Activated CD8-positive, alpha-beta memory T cell treated with anti-CD3 and anti-CD28 coated beads, Interleukin-2, amount 10 ng/mL, durations not matched to agents 7 days and 5 days (primary cell): ENCODE results near the gene UFC1. TPM values are rescaled to one million over a fixed set of nuclear protein-coding genes. Genes with fewer than 3 reads are reported as not detected.

Experiments used
- ATAC-seq: fragments of 150-1000 bp; cut with Tn5 transposase; one replicate; pipeline ENCODE4 v1.10.0; 2021; ENCODE audit warnings: moderate library complexity
- CTCF ChIA-PET: fragments of 350-600 bp; sonication (Branson Sonifier 250); formaldehyde crosslinking; loops from one replicate; lab custom pipeline; 2021; ENCODE audit warnings: antibody characterized with exemption; lab: Charles Lee
- DNase-seq: peaks from one replicate; pipeline ENCODE4 v3.0.0-alpha.2; 2020
- H3K27ac Mint-ChIP-seq: one replicate; pipeline ENCODE4 v1.8.0; 2021; ENCODE audit warnings: mild to moderate bottlenecking, mixed read lengths
- H3K27me3 Mint-ChIP-seq: one replicate; pipeline ENCODE4 v1.8.0; 2021; ENCODE audit warnings: mixed read lengths
- H3K36me3 Mint-ChIP-seq: one replicate; pipeline ENCODE4 v1.8.0; 2021; ENCODE audit warnings: mild to moderate bottlenecking, mixed read lengths
- H3K4me1 Mint-ChIP-seq: one replicate; pipeline ENCODE4 v1.8.0; 2021; ENCODE audit warnings: mixed read lengths
- H3K4me3 Mint-ChIP-seq: one replicate; pipeline ENCODE4 v1.8.0; 2021; ENCODE audit warnings: mild to moderate bottlenecking, moderate library complexity, mixed read lengths
- H3K9me3 Mint-ChIP-seq: one replicate; pipeline ENCODE4 v1.8.0; 2022; ENCODE audit warnings: low read depth, mixed read lengths
- total RNA-seq, 2 experiments: library from RNA; stranded (reverse); gene quantifications; one replicate each; pipeline ENCODE4 v1.2.3, GENCODE V29; 2021

The UFC1 gene
- total RNA-seq, 2 experiments from 2014 or later: 90.7 to 98.4 TPM

GRCh38 chr1:161145832-161146231 is 7.9 kb upstream of the UFC1 start:
- H3K4me1 Mint-ChIP-seq: no peaks in the 10 kb centered on the region
- H3K27ac Mint-ChIP-seq: no peak overlapping the region
- H3K9me3 Mint-ChIP-seq: no peaks in the 10 kb centered on the region
- CTCF ChIA-PET: interaction anchor here (1.2 to 1.7 kb wide), 2 partner anchors 13 to 148 kb away, joined by 3 to 4 read pairs; no protein-coding TSS in a partner anchor
- no peaks in the 10 kb centered on the region for H3K27me3 Mint-ChIP-seq
- H3K4me3 Mint-ChIP-seq: no peak overlapping the region
- no peaks in the 10 kb centered on the region for H3K36me3 Mint-ChIP-seq
- no peak for ATAC-seq
- DNase-seq: no peak

DNA sequence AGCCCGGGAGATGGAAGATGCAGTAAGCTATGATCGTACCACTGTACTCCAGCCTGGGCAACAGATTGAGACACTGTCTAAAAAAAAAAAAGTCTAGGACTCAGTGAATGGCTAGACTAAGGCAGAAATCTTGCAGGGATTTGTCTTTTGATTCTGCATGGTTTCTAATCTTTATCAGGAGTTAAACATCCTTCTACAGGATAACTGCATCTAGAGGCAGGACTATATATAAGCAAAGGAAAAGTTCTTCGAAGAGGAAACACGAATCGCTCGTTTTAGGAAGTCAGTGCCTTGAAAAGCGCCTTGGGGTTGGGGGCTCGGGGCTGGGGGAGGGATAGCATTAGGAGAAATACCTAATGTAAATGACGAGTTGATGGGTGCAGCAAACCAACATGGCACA is 602 bp upstream of the UFC1 start:
- Mint-ChIP-seq H3K27ac (peak overlapping the region; percentile 100), H3K4me3 (peak overlapping the region; percentile 99)

DNA sequence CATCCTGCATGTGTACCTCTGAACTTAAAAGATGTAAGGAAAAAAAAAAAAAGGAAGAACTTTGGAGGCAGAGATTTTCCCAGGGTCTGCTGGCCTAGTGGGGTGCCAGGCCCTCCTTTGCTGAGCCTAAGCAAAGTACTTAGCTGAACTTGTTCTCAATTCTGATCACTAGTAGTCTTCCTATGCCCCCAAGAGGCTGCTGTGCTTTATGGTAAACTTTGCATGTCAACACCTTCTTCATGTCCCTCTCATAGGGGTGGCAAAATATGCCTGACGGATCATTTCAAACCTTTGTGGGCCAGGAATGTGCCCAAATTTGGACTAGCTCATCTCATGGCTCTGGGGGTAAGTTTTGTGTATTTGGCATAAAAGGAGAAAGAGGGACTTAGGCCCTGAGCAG is 4.1 kb downstream of the UFC1 start:
- Mint-ChIP-seq H3K36me3 (peaks cover 24% of the 10 kb centered on the region), H3K27me3 (no peaks in the 10 kb centered on the region), H3K4me3 (no peak overlapping the region), H3K4me1 (peaks cover 45% of the 10 kb centered on the region), H3K9me3 (no peaks in the 10 kb centered on the region), H3K27ac (peak overlapping the region; percentile 82)
- DNase-seq (no peak), ATAC-seq (no peak)
- CTCF ChIA-PET: interaction anchor here (0.9 to 5.8 kb wide), 4 partner anchors 8 to 88 kb away, joined by 3 to 41 read pairs (median 4); partner anchors contain the start of genes ARHGAP30, NDUFS2, NIT1 and PFDN2

More for the DNA sequence above, 602 bp upstream of the UFC1 start:
- Mint-ChIP-seq H3K9me3 (no peaks in the 10 kb centered on the region), H3K27me3 (no peaks in the 10 kb centered on the region), H3K36me3 (peaks cover 15% of the 10 kb centered on the region), H3K4me1 (peaks cover 19% of the 10 kb centered on the region)
- ATAC-seq (no peak), DNase-seq (no peak)
- CTCF ChIA-PET: interaction anchor here (0.8 to 5.8 kb wide), 5 partner anchors 13 to 153 kb away, joined by 3 to 41 read pairs (median 5); partner anchors contain the start of genes PPOX and TOMM40L

DNA sequence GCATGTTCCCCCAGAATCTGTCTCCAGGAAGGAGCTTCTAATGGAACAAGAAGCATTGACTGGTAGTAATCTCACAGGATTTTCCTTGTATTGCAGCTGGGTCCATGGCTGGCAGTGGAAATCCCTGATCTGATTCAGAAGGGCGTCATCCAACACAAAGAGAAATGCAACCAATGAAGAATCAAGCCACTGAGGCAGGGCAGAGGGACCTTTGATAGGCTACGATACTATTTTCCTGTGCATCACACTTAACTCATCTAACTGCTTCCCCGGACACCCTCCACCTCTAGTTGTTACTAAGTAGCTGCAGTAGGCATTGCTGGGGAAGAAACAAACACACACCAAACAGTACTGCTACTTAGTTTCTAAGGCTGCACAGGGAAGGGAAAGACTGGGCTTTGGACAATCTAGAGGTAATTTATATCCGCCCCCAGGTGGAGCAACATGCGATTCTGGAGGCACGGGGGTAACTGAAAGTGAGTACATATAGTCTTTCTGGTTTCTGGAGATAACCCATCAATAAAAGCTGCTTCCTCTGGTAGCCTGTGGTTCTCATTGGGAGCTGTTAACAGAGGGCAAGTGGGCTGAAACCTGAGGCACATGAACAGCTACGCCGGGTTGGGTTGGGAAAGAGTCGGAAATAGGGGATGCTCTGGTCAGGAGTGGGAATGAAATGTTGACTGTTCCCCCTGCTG is 4.7 kb downstream of the UFC1 start:
- CTCF ChIA-PET: interaction anchor here (0.6 to 5.8 kb wide), 5 partner anchors 8 to 67 kb away, joined by 3 to 41 read pairs (median 3); partner anchors contain the start of genes DEDD, NDUFS2, NIT1 and PFDN2
- H3K4me1 Mint-ChIP-seq: peaks cover 49% of the 10 kb centered on the region
- H3K27me3 Mint-ChIP-seq: no peaks in the 10 kb centered on the region
- H3K4me3 Mint-ChIP-seq: peak overlapping the region; percentile 76
- ATAC-seq (no peak), DNase-seq (no peak)
- no peaks in the 10 kb centered on the region for H3K9me3 Mint-ChIP-seq
- peak overlapping the region; percentile 82 for H3K27ac Mint-ChIP-seq
- H3K36me3 Mint-ChIP-seq: peaks cover 28% of the 10 kb centered on the region

GRCh38 chr1:161159087-161159912 is 5.5 kb downstream of the UFC1 start, which contains the start of gene USP21:
Gene USP21, plus strand, starts transcription at chr1:161159500. Its CDS starts 1,141 bp downstream, at chr1:161160641.
- ATAC-seq (peak; percentile 95), DNase-seq (peak; percentile 95)
- Mint-ChIP-seq H3K4me1 (peaks cover 46% of the 10 kb centered on the region), H3K27me3 (no peaks in the 10 kb centered on the region), H3K27ac (peak within 1 kb of the TSS; percentile 82), H3K36me3 (peaks cover 33% of the 10 kb centered on the region), H3K4me3 (peak within 1 kb of the TSS; percentile 76), H3K9me3 (no peaks in the 10 kb centered on the region)
- CTCF ChIA-PET: interaction anchor here (1.0 to 1.3 kb wide), 2 partner anchors 27 to 41 kb away, joined by 3 to 5 read pairs; partner anchors contain the start of genes DEDD, NIT1 and PFDN2

- no peak for ATAC-seq
- DNase-seq: no peak
- Mint-ChIP-seq H3K27me3 (no peaks in the 10 kb centered on the region), H3K36me3 (peaks cover 32% of the 10 kb centered on the region), H3K9me3 (no peaks in the 10 kb centered on the region), H3K27ac (peak overlapping the region; percentile 78), H3K4me1 (peaks cover 45% of the 10 kb centered on the region), H3K4me3 (peak overlapping the region; percentile 76)
- CTCF ChIA-PET: no interaction called here
Observed at GRCh38 chr1:161159913-161160243, 6.1 kb downstream of the UFC1 start.

DNA sequence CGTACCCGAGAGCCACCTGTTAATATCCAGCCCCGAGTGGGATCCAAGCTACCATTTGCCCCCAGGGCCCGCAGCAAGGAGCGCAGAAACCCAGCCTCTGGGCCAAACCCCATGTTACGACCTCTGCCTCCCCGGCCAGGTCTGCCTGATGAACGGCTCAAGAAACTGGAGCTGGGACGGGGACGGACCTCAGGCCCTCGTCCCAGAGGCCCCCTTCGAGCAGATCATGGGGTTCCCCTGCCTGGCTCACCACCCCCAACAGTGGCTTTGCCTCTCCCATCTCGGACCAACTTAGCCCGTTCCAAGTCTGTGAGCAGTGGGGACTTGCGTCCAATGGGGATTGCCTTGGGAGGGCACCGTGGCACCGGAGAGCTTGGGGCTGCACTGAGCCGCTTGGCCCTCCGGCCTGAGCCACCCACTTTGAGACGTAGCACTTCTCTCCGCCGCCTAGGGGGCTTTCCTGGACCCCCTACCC is 6.9 kb downstream of the UFC1 start:
- peak overlapping the region; percentile 76 for H3K4me3 Mint-ChIP-seq

GRCh38 chr1:161161652-161162051 is 7.9 kb downstream of the UFC1 start:
- peaks cover 47% of the 10 kb centered on the region for H3K4me1 Mint-ChIP-seq
- no peaks in the 10 kb centered on the region for H3K9me3 Mint-ChIP-seq

More for the DNA sequence above, 6.9 kb downstream of the UFC1 start:
- DNase-seq (no peak), ATAC-seq (no peak)
- CTCF ChIA-PET: interaction anchor here (0.8 kb wide), 1 partner anchor 20 kb away, joined by 4 read pairs; no protein-coding TSS in a partner anchor
- no peaks in the 10 kb centered on the region for H3K27me3 Mint-ChIP-seq
- peaks cover 44% of the 10 kb centered on the region for H3K4me1 Mint-ChIP-seq
- H3K27ac Mint-ChIP-seq: peak overlapping the region; percentile 21
- no peaks in the 10 kb centered on the region for H3K9me3 Mint-ChIP-seq
- peaks cover 29% of the 10 kb centered on the region for H3K36me3 Mint-ChIP-seq

DNA sequence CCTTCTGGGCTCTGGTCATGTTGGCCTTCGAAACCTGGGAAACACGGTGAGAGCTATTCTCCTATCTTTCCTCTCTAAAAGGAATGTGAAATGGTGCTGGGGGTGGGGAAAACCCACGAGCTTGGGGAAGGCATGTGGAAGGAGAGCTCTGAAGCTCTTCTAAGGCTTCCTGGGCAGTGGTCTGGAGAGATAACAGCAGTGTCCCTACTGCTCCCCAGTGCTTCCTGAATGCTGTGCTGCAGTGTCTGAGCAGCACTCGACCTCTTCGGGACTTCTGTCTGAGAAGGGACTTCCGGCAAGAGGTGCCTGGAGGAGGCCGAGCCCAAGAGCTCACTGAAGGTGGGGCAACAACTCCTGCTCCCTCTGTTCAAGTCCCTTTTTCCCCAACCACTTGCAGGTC is 8.3 kb downstream of the UFC1 start:
- ATAC-seq (no peak), DNase-seq (no peak)
- H3K36me3 Mint-ChIP-seq: peaks cover 26% of the 10 kb centered on the region
- no peak overlapping the region for H3K27ac Mint-ChIP-seq
- peaks cover 49% of the 10 kb centered on the region for H3K4me1 Mint-ChIP-seq
- CTCF ChIA-PET: interaction anchor here (0.9 to 1.0 kb wide), 2 partner anchors 63 to 220 kb away, joined by 3 read pairs; partner anchors contain the start of gene TOMM40L
- no peak overlapping the region for H3K4me3 Mint-ChIP-seq
- H3K9me3 Mint-ChIP-seq: no peaks in the 10 kb centered on the region
- no peaks in the 10 kb centered on the region for H3K27me3 Mint-ChIP-seq

More at GRCh38 chr1:161161652-161162051, 7.9 kb downstream of the UFC1 start:
- CTCF ChIA-PET: interaction anchor here (0.9 to 1.0 kb wide), 2 partner anchors 64 to 221 kb away, joined by 3 read pairs; partner anchors contain the start of gene TOMM40L
- no peak overlapping the region for H3K4me3 Mint-ChIP-seq
- peaks cover 29% of the 10 kb centered on the region for H3K36me3 Mint-ChIP-seq
- H3K27me3 Mint-ChIP-seq: no peaks in the 10 kb centered on the region
- no peak for ATAC-seq
- no peak for DNase-seq
- no peak overlapping the region for H3K27ac Mint-ChIP-seq

DNA sequence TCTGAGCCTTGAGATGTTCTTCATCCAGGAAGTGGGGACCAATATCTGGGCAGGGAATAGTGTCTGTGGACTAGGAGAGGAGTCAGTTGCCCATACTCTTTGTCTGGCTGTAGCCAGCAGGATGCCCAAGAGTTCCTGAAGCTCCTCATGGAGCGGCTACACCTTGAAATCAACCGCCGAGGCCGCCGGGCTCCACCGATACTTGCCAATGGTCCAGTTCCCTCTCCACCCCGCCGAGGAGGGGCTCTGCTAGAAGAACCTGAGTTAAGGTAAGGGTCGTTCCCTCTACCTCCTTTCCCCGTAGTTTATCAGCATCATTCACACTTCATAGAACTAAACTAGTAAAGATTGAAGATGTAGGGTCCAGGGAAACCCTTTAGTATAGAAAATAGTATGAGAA is 9.0 kb downstream of the UFC1 start:
- ATAC-seq (no peak), DNase-seq (no peak)
- CTCF ChIA-PET: interaction anchor here (1.0 kb wide), 1 partner anchor 63 kb away, joined by 3 read pairs; the partner anchor contains the start of gene TOMM40L
- Mint-ChIP-seq H3K9me3 (no peaks in the 10 kb centered on the region), H3K36me3 (peaks cover 21% of the 10 kb centered on the region), H3K4me3 (no peak overlapping the region), H3K27me3 (no peaks in the 10 kb centered on the region), H3K27ac (no peak overlapping the region), H3K4me1 (peaks cover 55% of the 10 kb centered on the region)

DNA sequence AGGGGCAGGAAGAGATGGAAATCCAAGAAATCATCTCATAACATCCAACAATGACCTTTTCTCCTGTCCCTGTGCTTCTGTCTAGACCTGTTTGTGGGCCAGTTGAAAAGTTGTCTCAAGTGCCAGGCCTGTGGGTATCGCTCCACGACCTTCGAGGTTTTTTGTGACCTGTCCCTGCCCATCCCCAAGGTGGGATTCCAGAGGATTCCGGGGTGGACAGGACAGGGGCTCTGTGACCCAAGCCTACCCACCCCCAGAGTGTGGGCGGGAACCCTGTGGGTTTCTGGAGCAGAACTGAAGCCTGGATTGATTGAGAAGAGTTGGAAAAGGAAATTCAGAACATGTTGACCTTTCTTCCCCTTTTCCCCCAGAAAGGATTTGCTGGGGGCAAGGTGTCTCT is 10.0 kb downstream of the UFC1 start:
- DNase-seq (no peak), ATAC-seq (no peak)
- CTCF ChIA-PET: interaction anchor here (4.7 kb wide), 1 partner anchor 12 kb away, joined by 34 read pairs; the partner anchor contains the start of gene B4GALT3
- Mint-ChIP-seq H3K4me3 (no peak overlapping the region), H3K27ac (peak overlapping the region; percentile 47), H3K4me1 (peaks cover 57% of the 10 kb centered on the region), H3K9me3 (no peaks in the 10 kb centered on the region), H3K27me3 (no peaks in the 10 kb centered on the region), H3K36me3 (peaks cover 14% of the 10 kb centered on the region)

GRCh38 chr1:161164901-161165610 is 11.3 kb downstream of the UFC1 start:
- peak overlapping the region; percentile 83 for H3K4me3 Mint-ChIP-seq
- no peaks in the 10 kb centered on the region for H3K9me3 Mint-ChIP-seq
- CTCF ChIA-PET: interaction anchor here (0.5 to 4.7 kb wide), 29 partner anchors 9 to 226 kb away, joined by 3 to 49 read pairs (median 4); partner anchors contain the start of genes APOA2, B4GALT3, NDUFS2 and NIT1
- H3K27me3 Mint-ChIP-seq: no peaks in the 10 kb centered on the region
- H3K27ac Mint-ChIP-seq: peak overlapping the region; percentile 95
- ATAC-seq: no peak
- peaks cover 52% of the 10 kb centered on the region for H3K4me1 Mint-ChIP-seq
- no peak for DNase-seq
- H3K36me3 Mint-ChIP-seq: peaks cover 14% of the 10 kb centered on the region
